Esophagus muscularis mucosa (tissue), 4 donors: ENCODE measurements around the gene SRSF2. TPM values are rescaled to one million over a fixed set of nuclear protein-coding genes. Genes with fewer than 3 reads are reported as not detected.
A peak's percentile ranks its signal among the peaks of the same experiment; 100 is the strongest.
"Not testable (repeated sequence)": the region's sequence is repeated elsewhere in the genome, so short reads cannot be mapped to it uniquely, and the experiment has no call there.

Source experiments
- DNase-seq: peaks from one replicate; pipeline ENCODE4 v3.0.0-alpha.2; 2017; ENCODE audit errors: extremely low spot score
- H3K27ac ChIP-seq, 4 donors: fragments of 200-600 bp; sonication (generic); replicated peaks in 1 of 4; 1 replicate in 3 of 4; 2 replicates in 1 of 4; pipeline ENCODE4 v1.5.1; 2016 to 2019; ENCODE audit warnings: mild to moderate bottlenecking in 1 of 4
- H3K27me3 ChIP-seq, 4 donors: fragments of 200-600 bp; sonication (generic); one replicate each; pipeline versions ENCODE4 v1.5.1 to v1.6.0; 2016 to 2019
- H3K36me3 ChIP-seq, 4 donors: fragments of 200-600 bp; sonication (generic); one replicate each; pipeline ENCODE4 v1.5.1; 2016 to 2019
- H3K4me1 ChIP-seq, 4 donors: fragments of 200-600 bp; sonication (generic); one replicate each; pipeline ENCODE4 v1.5.1; 2016 to 2019
- H3K4me3 ChIP-seq, 4 donors: fragments of 200-600 bp; sonication (generic); 1 replicate in 2 of 4; 2 replicates in 2 of 4; pipeline ENCODE4 v1.5.1; 2016 to 2019; ENCODE audit warnings: mild to moderate bottlenecking in 4 of 4, moderate library complexity in 1 of 4
- H3K9me3 ChIP-seq, 4 donors: fragments of 200-600 bp; sonication (generic); 1 replicate in 3 of 4; 2 replicates in 1 of 4; pipeline ENCODE4 v1.5.1; 2016 to 2019
- CTCF ChIP-seq, 3 experiments: fragments of 200-600 bp in 2 of 3; fragments of 450-650 bp in 1 of 3; sonication (generic) in 2 of 3; IDR thresholded peaks; one replicate each; pipeline ENCODE4 v1.5.1; 2017 to 2019; ENCODE audit warnings: antibody characterized with exemption in 3 of 3, mild to moderate bottlenecking in 2 of 3, moderate library complexity in 1 of 3
- EP300 ChIP-seq: sonication (generic); formaldehyde crosslinking; IDR thresholded peaks from one replicate; pipeline ENCODE4 v1.6.1; 2017; ENCODE audit warnings: antibody characterized with exemption
- POLR2A ChIP-seq: fragments of 450-650 bp; IDR thresholded peaks from one replicate; pipeline ENCODE4 v1.6.1; 2017; ENCODE audit warnings: antibody characterized with exemption, moderate library complexity, mild to moderate bottlenecking, low read depth
- POLR2AphosphoS5 ChIP-seq, 2 donors: sonication (generic); formaldehyde crosslinking; IDR thresholded peaks; one replicate each; pipeline ENCODE4 v1.6.1; 2017; ENCODE audit warnings: antibody characterized with exemption in 2 of 2
- WGBS: methylation state at CpG from one replicate; pipeline ENCODE4 v1.1.5; 2018; 5-methylcytosine and 5-hydroxymethylcytosine counted together
- intact Hi-C: fragments of 100-400 bp; cut with DNase I; formaldehyde crosslinking; loops from one replicate; pipeline ENCODE4 v1.15.1; 2023
- total RNA-seq, 4 donors: library from RNA; depleted of rRNA; stranded (reverse); fragments of >200 nt; gene quantifications; one replicate each; pipeline versions ENCODE4 v1.1.0 to v1.2.1, GENCODE V29; 2016

SRSF2 gene
- total RNA-seq, 4 donors from 2014 or later = 133 to 173 (median 157) TPM

DNA sequence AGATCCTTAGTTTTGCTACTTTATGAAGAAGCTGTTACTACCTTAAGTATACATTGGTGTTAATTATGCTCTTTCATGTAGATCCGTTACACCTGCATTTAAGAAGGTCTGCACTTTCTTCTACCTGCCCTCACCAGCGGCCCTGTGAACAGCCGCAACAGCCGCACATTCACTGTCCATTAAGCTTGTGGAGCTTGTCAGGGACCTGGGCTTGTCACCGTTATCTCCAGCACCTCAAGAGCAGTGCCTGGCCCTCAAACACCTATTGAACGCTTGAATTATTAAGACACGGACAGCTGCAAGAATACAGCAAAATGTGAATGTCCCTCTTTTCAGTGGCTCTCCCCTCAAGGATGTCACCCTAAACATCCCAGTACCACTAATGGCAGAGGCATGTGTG lies 23.4 kb downstream of the SRSF2 start:
- TF ChIP-seq CTCF (IDR thresholded peaks at IDR 0.05) (no peak), POLR2A (no peak), EP300 (no peak), POLR2AphosphoS5 (IDR thresholded peaks at IDR 0.05) (no peak)
- no peaks in the 10 kb centered on the region for H3K9me3 ChIP-seq
- H3K4me1 ChIP-seq = peaks cover 54 to 79% (median 64%) of the 10 kb centered on the region in 4 donors
- 90% methylated on average over 7 of the region's 7 CpGs for WGBS
- no peak for DNase-seq
- H3K27ac ChIP-seq = peak overlapping the region in 2 of 4 donors; percentile 67 to 70
- H3K27me3 ChIP-seq = no peaks in the 10 kb centered on the region
- no peak overlapping the region for H3K4me3 ChIP-seq
- intact Hi-C loops = loop anchor here (10.0 kb wide), 1 partner anchor 159 kb away; no protein-coding TSS in a partner anchor
- H3K36me3 ChIP-seq = peaks cover 32 to 59% (median 57%) of the 10 kb centered on the region in 4 donors

GRCh38 chr17:76712321-76712720 lies 24.8 kb downstream of the SRSF2 start:
- not testable (repeated sequence) for DNase-seq, H3K9me3 ChIP-seq, H3K27me3 ChIP-seq, H3K4me3 ChIP-seq
- Histone ChIP-seq H3K27ac (peak overlapping the region; percentile 87 to 98 (median 90)), H3K4me1 (peaks cover 64 to 91% (median 76%) of the 10 kb centered on the region in 4 donors), H3K36me3 (peaks cover 18 to 45% (median 42%) of the 10 kb centered on the region in 4 donors)
- intact Hi-C loops = loop anchor here (10.0 kb wide), 1 partner anchor 158 kb away; no protein-coding TSS in a partner anchor
- WGBS = 59% methylated on average over 7 of the region's 7 CpGs

DNA sequence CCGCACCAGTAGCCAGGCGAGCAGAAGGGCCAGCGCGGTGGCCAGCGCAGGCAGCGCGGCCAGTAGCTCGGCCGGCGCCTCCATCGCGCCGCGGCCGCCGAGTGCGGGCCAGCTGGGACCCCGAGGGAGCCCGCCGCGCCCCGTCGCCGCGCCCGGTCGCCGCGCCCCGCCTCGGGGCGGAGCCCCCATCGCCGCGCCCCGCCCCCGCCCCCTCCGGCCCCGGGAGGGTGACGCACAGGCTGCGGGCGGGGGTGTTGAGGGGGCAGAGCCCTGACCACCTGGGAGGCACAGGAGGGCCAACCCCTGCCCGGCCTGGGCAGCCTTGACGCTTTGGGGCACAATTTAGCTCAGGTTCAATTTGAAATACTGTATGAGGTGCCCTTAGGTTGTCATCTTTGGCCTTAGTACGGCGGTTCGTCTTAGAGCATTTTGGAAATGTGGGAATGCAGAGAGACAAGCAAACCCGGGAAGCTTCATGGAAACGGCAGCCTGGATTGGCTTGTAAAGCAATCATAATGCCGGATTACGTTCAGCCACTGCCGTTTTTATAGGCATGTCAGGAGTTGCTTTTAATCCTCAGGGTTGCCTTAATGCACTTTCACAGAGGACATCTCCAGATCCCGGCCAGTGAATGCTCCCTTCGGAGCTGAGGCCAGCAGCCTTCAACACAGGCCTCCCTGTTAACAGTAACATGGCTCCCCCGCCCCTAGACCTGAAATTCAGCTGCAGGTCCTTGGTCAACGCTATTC lies 26.1 kb downstream of the SRSF2 start, which contains the start of gene MXRA7:
MXRA7 (minus strand) TSS at position 103 of the 749 bp plus-strand sequence; CDS start at position 84, 19 bp downstream.
- Histone ChIP-seq H3K4me1 (peaks cover 62 to 89% (median 78%) of the 10 kb centered on the region in 4 donors), H3K27me3 (no peaks in the 10 kb centered on the region), H3K36me3 (peaks cover 7 to 32% (median 29%) of the 10 kb centered on the region in 4 donors), H3K9me3 (no peaks in the 10 kb centered on the region), H3K27ac (peak within 1 kb of the TSS; percentile 97 to 98 (median 98)), H3K4me3 (peak within 1 kb of the TSS; percentile 78 to 98 (median 80))
- TF ChIP-seq CTCF (IDR thresholded peaks at IDR 0.05) (no peak), POLR2AphosphoS5 (IDR thresholded peaks at IDR 0.05) (peak; percentile 71 to 78), EP300 (no peak), POLR2A (no peak)
- intact Hi-C loops = loop anchor here (10.0 kb wide), 1 partner anchor 156 kb away; no protein-coding TSS in a partner anchor
- DNase-seq = no peak
- WGBS = 8% methylated on average over 13 of the region's 56 CpGs

DNA sequence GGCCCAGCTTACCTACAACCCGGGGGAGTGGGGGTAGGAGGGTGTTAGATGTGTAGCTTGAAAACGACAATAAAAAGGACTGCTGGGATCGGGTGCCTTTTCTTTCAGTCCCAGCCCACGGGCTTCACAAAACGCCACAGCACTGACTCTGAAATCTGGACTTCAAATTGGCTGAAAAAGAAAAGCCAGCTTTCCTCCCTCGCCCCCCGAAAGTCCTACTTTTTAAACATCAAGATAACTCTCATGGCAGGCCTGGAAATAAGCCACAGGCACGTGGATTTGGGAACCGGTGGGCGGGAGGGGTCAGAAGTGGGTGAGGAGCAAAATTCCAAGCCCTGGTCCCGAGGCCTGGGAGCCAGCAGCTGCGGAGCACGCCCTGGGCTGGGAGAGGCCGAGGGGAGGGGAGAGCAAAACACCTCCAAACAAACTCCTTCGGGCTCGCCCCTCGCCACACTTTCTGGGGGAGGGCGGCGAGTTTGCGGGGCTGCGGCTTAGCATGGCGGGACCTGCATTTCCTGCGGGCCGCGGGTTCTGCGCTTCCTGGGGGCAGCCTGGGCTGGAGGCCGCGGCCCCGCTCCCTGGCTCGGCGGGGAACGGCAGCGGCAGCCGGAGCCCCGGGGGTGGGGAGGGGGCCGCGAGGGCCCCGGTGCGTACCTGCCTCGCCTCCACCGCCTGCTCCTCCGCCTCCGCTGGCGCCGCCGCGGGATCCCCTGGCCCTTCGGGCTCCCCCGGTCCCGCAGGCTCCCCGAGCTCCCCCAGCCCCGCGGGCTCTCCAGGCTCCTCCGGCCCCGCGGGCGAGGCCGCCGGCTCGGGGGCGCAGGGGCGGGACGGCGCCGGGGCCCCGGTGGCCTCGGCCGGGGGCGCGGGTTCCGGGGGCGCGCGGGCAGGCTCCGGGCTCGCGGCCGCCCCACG lies 26.9 kb downstream of the SRSF2 start:
- not testable (repeated sequence) for H3K27me3 ChIP-seq, H3K9me3 ChIP-seq, DNase-seq
- 8% methylated on average over 29 of the region's 79 CpGs for WGBS
- peaks cover 61 to 89% (median 78%) of the 10 kb centered on the region in 4 donors for H3K4me1 ChIP-seq
- intact Hi-C loops = loop anchor here (10.0 kb wide), 1 partner anchor 155 kb away; no protein-coding TSS in a partner anchor
- peak in 1 of 2 donors; percentile 28 for TF ChIP-seq POLR2AphosphoS5 (IDR thresholded peaks at IDR 0.05)
- H3K4me3 ChIP-seq = peak overlapping the region; percentile 78 to 98 (median 80)
- H3K36me3 ChIP-seq = peaks cover under 1 to 24% (median 21%) of the 10 kb centered on the region in 4 donors
- H3K27ac ChIP-seq = peak overlapping the region; percentile 97 to 98 (median 98)

GRCh38 chr17:76709077-76709950 lies 27.8 kb downstream of the SRSF2 start:
- Histone ChIP-seq H3K4me3 (peak overlapping the region; percentile 78 to 98 (median 80)), H3K4me1 (peaks cover 60 to 89% (median 78%) of the 10 kb centered on the region in 4 donors), H3K27me3 (no peaks in the 10 kb centered on the region), H3K27ac (peak overlapping the region; percentile 97 to 98 (median 98)), H3K9me3 (no peaks in the 10 kb centered on the region), H3K36me3 (peaks cover 0 to 18% (median 16%) of the 10 kb centered on the region in 4 donors)
- TF ChIP-seq POLR2AphosphoS5 (IDR thresholded peaks at IDR 0.05) (peak; percentile 94 to 96), CTCF (IDR thresholded peaks at IDR 0.05) (no peak)
- intact Hi-C loops = no loop called here
- peak; percentile 96 for DNase-seq
- 31% methylated on average over 19 of the region's 29 CpGs for WGBS
